ENCODE results near the gene ZNF277.

ZNF277 gene

GRCh38 chr7:112201411-112201810 lies 5.1 kb upstream of the ZNF277 start:
- no peak overlapping the region for H2BK5ac ChIP-seq (ENCODE audit: low read length)
- H2BK120ac ChIP-seq (ENCODE audit: low read depth, low read length), result no peak overlapping the region
- no peak overlapping the region for H3K4me2 ChIP-seq (ENCODE audit: insufficient read depth, low read length, poor library complexity, severe bottlenecking)
- no peak overlapping the region for H2AK5ac ChIP-seq (ENCODE audit: low read depth, low read length)
- no peak overlapping the region for H3K18ac ChIP-seq (ENCODE audit: low read length)
- H2BK15ac ChIP-seq (ENCODE audit: low read length), result no peak overlapping the region
- H3K23ac ChIP-seq (ENCODE audit: low read depth, low read length, poor library complexity), result no peak overlapping the region
- no peak overlapping the region for H2AFZ ChIP-seq (ENCODE audit: low read length)
- H3K4me3 ChIP-seq (ENCODE audit: low read length in 2 of 2), result no peak overlapping the region
- H3K4me1 ChIP-seq (ENCODE audit: control insufficient read depth in 2 of 2, insufficient read depth in 1 of 2, low read depth in 1 of 2, low read length in 2 of 2), result peaks cover 0 to 3% of the 10 kb centered on the region in 2 donors
- no CpG with 5 or more reads among the region's 6 CpGs for WGBS, 2 donors (ENCODE audit: extremely low coverage in 2 of 2, insufficient read length in 2 of 2, insufficient replicate concordance in 1 of 2)
- DNase-seq (ENCODE audit: low spot score), result no peak
- no peak overlapping the region for H2BK12ac ChIP-seq (ENCODE audit: low read length)
- no peak overlapping the region for H3K4ac ChIP-seq (ENCODE audit: low read length)
- no peaks in the 10 kb centered on the region for H3K27me3 ChIP-seq (ENCODE audit: control insufficient read depth in 3 of 3, insufficient read depth in 3 of 3, low read depth in 1 of 3, low read length in 3 of 3)
- H3K36me3 ChIP-seq (replicated peaks in 1 of 2; ENCODE audit: control insufficient read depth in 2 of 2, insufficient read depth in 2 of 2, low read length in 2 of 2), result no peaks in the 10 kb centered on the region
- H3K79me1 ChIP-seq (ENCODE audit: low read depth, low read length), result peaks cover 2% of the 10 kb centered on the region
- no peak overlapping the region for H4K91ac ChIP-seq (ENCODE audit: low read depth, low read length, poor library complexity)
- no peak overlapping the region for H3K9ac ChIP-seq (ENCODE audit: low read depth, low read length, poor library complexity)
- no peak overlapping the region for H3K27ac ChIP-seq (replicated peaks; ENCODE audit: low read length)
- no peaks in the 10 kb centered on the region for H3K9me3 ChIP-seq (replicated peaks in 1 of 2; ENCODE audit: control insufficient read depth in 2 of 2, insufficient read depth in 1 of 2, low read depth in 1 of 2, low read length in 2 of 2)
- H3K14ac ChIP-seq (ENCODE audit: low read length), result no peak overlapping the region
- H4K8ac ChIP-seq (ENCODE audit: low read depth, low read length), result no peak overlapping the region

DNA sequence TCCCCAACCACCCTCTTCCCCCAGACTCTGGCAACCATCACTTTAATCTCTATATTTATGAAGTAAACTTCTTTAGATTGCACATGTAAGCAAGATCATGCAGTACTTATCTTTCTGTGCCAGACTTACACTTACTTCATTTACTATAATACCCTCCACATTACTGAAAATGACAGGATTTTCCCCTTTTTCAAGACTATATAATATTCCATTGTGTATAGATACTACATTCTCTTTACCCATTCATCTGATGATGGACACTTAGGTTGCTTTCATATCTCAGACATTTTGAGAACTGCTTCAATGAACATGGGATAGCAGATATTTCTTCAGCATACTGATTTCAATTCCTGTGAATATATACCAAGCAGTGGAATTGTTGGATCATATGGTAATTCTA lies 4.7 kb upstream of the ZNF277 start:
- H2AFZ ChIP-seq (ENCODE audit: low read length), result no peak overlapping the region
- no peak overlapping the region for H3K23ac ChIP-seq (ENCODE audit: low read depth, low read length, poor library complexity)
- peaks cover 0 to 3% of the 10 kb centered on the region in 2 donors for H3K4me1 ChIP-seq (ENCODE audit: control insufficient read depth in 2 of 2, insufficient read depth in 1 of 2, low read depth in 1 of 2, low read length in 2 of 2)
- no peak for DNase-seq (ENCODE audit: low spot score)
- no peak overlapping the region for H3K14ac ChIP-seq (ENCODE audit: low read length)
- H3K27ac ChIP-seq (replicated peaks; ENCODE audit: low read length), result no peak overlapping the region
- no peak overlapping the region for H2BK15ac ChIP-seq (ENCODE audit: low read length)
- no peak overlapping the region for H2AK5ac ChIP-seq (ENCODE audit: low read depth, low read length)
- H4K91ac ChIP-seq (ENCODE audit: low read depth, low read length, poor library complexity), result no peak overlapping the region
- H3K4ac ChIP-seq (ENCODE audit: low read length), result no peak overlapping the region
- no peak overlapping the region for H2BK120ac ChIP-seq (ENCODE audit: low read depth, low read length)
- no peaks in the 10 kb centered on the region for H3K27me3 ChIP-seq (ENCODE audit: control insufficient read depth in 3 of 3, insufficient read depth in 3 of 3, low read depth in 1 of 3, low read length in 3 of 3)
- peaks cover 4% of the 10 kb centered on the region for H3K79me1 ChIP-seq (ENCODE audit: low read depth, low read length)
- H3K9me3 ChIP-seq (replicated peaks in 1 of 2; ENCODE audit: control insufficient read depth in 2 of 2, insufficient read depth in 1 of 2, low read depth in 1 of 2, low read length in 2 of 2), result no peaks in the 10 kb centered on the region
- no peak overlapping the region for H3K9ac ChIP-seq (ENCODE audit: low read depth, low read length, poor library complexity)
- no peak overlapping the region for H2BK5ac ChIP-seq (ENCODE audit: low read length)
- no peak overlapping the region for H4K8ac ChIP-seq (ENCODE audit: low read depth, low read length)
- H3K4me3 ChIP-seq (ENCODE audit: low read length in 2 of 2), result no peak overlapping the region
- no peak overlapping the region for H2BK12ac ChIP-seq (ENCODE audit: low read length)
- no peaks in the 10 kb centered on the region for H3K36me3 ChIP-seq (replicated peaks in 1 of 2; ENCODE audit: control insufficient read depth in 2 of 2, insufficient read depth in 2 of 2, low read length in 2 of 2)
- no peak overlapping the region for H3K18ac ChIP-seq (ENCODE audit: low read length)
- no peak overlapping the region for H3K4me2 ChIP-seq (ENCODE audit: insufficient read depth, low read length, poor library complexity, severe bottlenecking)

DNA sequence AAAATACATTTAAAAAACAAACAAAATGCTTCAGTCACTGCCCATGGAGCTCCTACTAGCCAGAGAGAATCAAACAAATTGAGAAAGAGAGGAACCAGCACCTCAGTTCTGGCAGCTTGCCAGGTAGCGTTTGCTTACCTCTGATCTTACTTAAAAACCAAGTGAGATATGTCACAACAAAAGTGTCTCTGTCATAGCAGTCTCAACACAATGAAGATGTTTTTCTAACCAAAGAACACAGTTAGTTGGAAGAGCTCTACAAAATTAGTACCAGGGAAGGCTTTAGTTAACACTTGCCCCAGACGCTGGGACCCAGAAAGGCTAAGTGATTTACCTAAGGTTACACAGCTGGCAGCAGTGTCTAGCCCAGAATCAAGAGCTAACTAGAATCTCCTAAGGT lies 3.7 kb upstream of the ZNF277 start:
- no peak overlapping the region for H3K23ac ChIP-seq (ENCODE audit: low read depth, low read length, poor library complexity)
- no peak overlapping the region for H2BK5ac ChIP-seq (ENCODE audit: low read length)
- no peak overlapping the region for H4K91ac ChIP-seq (ENCODE audit: low read depth, low read length, poor library complexity)
- no peak overlapping the region for H3K4me2 ChIP-seq (ENCODE audit: insufficient read depth, low read length, poor library complexity, severe bottlenecking)
- H3K36me3 ChIP-seq (replicated peaks in 1 of 2; ENCODE audit: control insufficient read depth in 2 of 2, insufficient read depth in 2 of 2, low read length in 2 of 2), result no peaks in the 10 kb centered on the region
- H2BK15ac ChIP-seq (ENCODE audit: low read length), result no peak overlapping the region
- DNase-seq (ENCODE audit: low spot score), result no peak
- no peak overlapping the region for H2BK120ac ChIP-seq (ENCODE audit: low read depth, low read length)
- no peak overlapping the region for H3K14ac ChIP-seq (ENCODE audit: low read length)
- no peak overlapping the region for H3K4ac ChIP-seq (ENCODE audit: low read length)
- H3K9me3 ChIP-seq (replicated peaks in 1 of 2; ENCODE audit: control insufficient read depth in 2 of 2, insufficient read depth in 1 of 2, low read depth in 1 of 2, low read length in 2 of 2), result no peaks in the 10 kb centered on the region
- no peak overlapping the region for H4K8ac ChIP-seq (ENCODE audit: low read depth, low read length)
- H2AFZ ChIP-seq (ENCODE audit: low read length), result no peak overlapping the region
- H2BK12ac ChIP-seq (ENCODE audit: low read length), result no peak overlapping the region
- no peak overlapping the region for H2AK5ac ChIP-seq (ENCODE audit: low read depth, low read length)
- H3K27ac ChIP-seq (replicated peaks; ENCODE audit: low read length), result no peak overlapping the region
- H3K18ac ChIP-seq (ENCODE audit: low read length), result no peak overlapping the region
- H3K27me3 ChIP-seq (ENCODE audit: control insufficient read depth in 3 of 3, insufficient read depth in 3 of 3, low read depth in 1 of 3, low read length in 3 of 3), result no peaks in the 10 kb centered on the region
- WGBS, 2 donors (ENCODE audit: extremely low coverage in 2 of 2, insufficient read length in 2 of 2, insufficient replicate concordance in 1 of 2), result no CpG with 5 or more reads among the region's 2 CpGs
- peaks cover 0 to 3% of the 10 kb centered on the region in 2 donors for H3K4me1 ChIP-seq (ENCODE audit: control insufficient read depth in 2 of 2, insufficient read depth in 1 of 2, low read depth in 1 of 2, low read length in 2 of 2)
- no peak overlapping the region for H3K4me3 ChIP-seq (ENCODE audit: low read length in 2 of 2)
- H3K9ac ChIP-seq (ENCODE audit: low read depth, low read length, poor library complexity), result no peak overlapping the region
- H3K79me1 ChIP-seq (ENCODE audit: low read depth, low read length), result peaks cover 5% of the 10 kb centered on the region

DNA sequence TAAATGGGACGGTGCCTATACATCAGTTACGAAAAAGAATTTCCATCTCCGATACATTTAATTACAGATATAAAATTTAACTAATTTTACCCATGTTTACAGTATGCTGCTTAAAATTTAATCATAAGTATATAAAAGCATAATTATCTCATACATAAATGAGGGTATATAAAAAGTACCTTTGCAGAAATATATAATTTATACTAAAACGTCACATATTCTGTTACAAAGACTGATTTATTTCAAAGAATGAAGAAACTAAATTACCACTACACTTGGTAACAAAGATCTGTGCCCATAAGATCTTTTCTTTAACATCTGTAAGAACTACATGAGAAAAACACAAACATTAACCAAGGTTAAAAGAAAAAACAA lies 3.1 kb upstream of the ZNF277 start:
- Histone ChIP-seq H2BK15ac (ENCODE audit: low read length) (no peak overlapping the region), H4K91ac (ENCODE audit: low read depth, low read length, poor library complexity) (no peak overlapping the region), H2AK5ac (ENCODE audit: low read depth, low read length) (no peak overlapping the region), H3K36me3 (replicated peaks in 1 of 2; ENCODE audit: control insufficient read depth in 2 of 2, insufficient read depth in 2 of 2, low read length in 2 of 2) (no peaks in the 10 kb centered on the region), H3K9ac (ENCODE audit: low read depth, low read length, poor library complexity) (no peak overlapping the region), H3K9me3 (replicated peaks in 1 of 2; ENCODE audit: control insufficient read depth in 2 of 2, insufficient read depth in 1 of 2, low read depth in 1 of 2, low read length in 2 of 2) (no peaks in the 10 kb centered on the region), H2BK12ac (ENCODE audit: low read length) (no peak overlapping the region), H3K18ac (ENCODE audit: low read length) (no peak overlapping the region), H3K4ac (ENCODE audit: low read length) (no peak overlapping the region), H3K14ac (ENCODE audit: low read length) (no peak overlapping the region), H3K27me3 (ENCODE audit: control insufficient read depth in 3 of 3, insufficient read depth in 3 of 3, low read depth in 1 of 3, low read length in 3 of 3) (no peaks in the 10 kb centered on the region), H3K79me1 (ENCODE audit: low read depth, low read length) (peaks cover 5% of the 10 kb centered on the region), H2BK5ac (ENCODE audit: low read length) (no peak overlapping the region), H2BK120ac (ENCODE audit: low read depth, low read length) (no peak overlapping the region), H3K4me1 (ENCODE audit: control insufficient read depth in 2 of 2, insufficient read depth in 1 of 2, low read depth in 1 of 2, low read length in 2 of 2) (peaks cover 0 to 3% of the 10 kb centered on the region in 2 donors), H3K23ac (ENCODE audit: low read depth, low read length, poor library complexity) (no peak overlapping the region), H2AFZ (ENCODE audit: low read length) (no peak overlapping the region), H3K4me3 (ENCODE audit: low read length in 2 of 2) (peak overlapping the region in 1 of 2 donors; percentile 90), H3K27ac (replicated peaks; ENCODE audit: low read length) (no peak overlapping the region), H4K8ac (ENCODE audit: low read depth, low read length) (no peak overlapping the region), H3K4me2 (ENCODE audit: insufficient read depth, low read length, poor library complexity, severe bottlenecking) (no peak overlapping the region)
- DNase-seq (ENCODE audit: low spot score), result no peak
- 100% methylated on average over 1 of the region's 4 CpGs; no CpG with 5 or more reads in 1 of the 2 donors for WGBS, 2 donors (ENCODE audit: extremely low coverage in 2 of 2, insufficient read length in 2 of 2, insufficient replicate concordance in 1 of 2)

Measured in neuronal stem cell (in vitro differentiated cells).